Fibroblast of the aortic adventitia (primary cell): Measurements from ENCODE around the gene RUNX2. TPM values are rescaled to one million over a fixed set of nuclear protein-coding genes. Genes with fewer than 3 reads are reported as not detected.
"Not testable (repeated sequence)": the region's sequence is repeated elsewhere in the genome, so short reads cannot be mapped to it uniquely, and the experiment has no call there.

Experiments used
- DNase-seq: peaks from one replicate; pipeline ENCODE4 v3.0.0-alpha.2; 2010; ENCODE audit warnings: low read depth
- H3K4me3 ChIP-seq: 2 replicates; pipeline ENCODE4 v1.5.1; 2011; ENCODE audit warnings: low read depth, mild to moderate bottlenecking, control low read depth, low read length, moderate library complexity
- CTCF ChIP-seq: IDR thresholded peaks from 2 replicates; pipeline ENCODE4 v1.5.1; 2011; ENCODE audit warnings: mild to moderate bottlenecking, low read length, control low read depth, inconsistent platforms; ENCODE audit not compliant: insufficient read depth
- total RNA-seq: library from RNA; depleted of rRNA; stranded (reverse); fragments of >200 nt; gene quantifications from 2 replicates; pipeline ENCODE4 v1.2.3, GENCODE V29; 2012; ENCODE audit warnings: low replicate concordance

Gene RUNX2
- total RNA-seq, 1 donor: 5.8 TPM

GRCh38 chr6:45553730-45554344, 225.7 kb downstream of the RUNX2 start:
- no peak overlapping the region for H3K4me3 ChIP-seq
- DNase-seq: no peak
- TF ChIP-seq CTCF: no peak

- TF ChIP-seq CTCF: no peak
- no peak overlapping the region for H3K4me3 ChIP-seq
- no peak for DNase-seq
These were observed 226.5 kb downstream of the RUNX2 start for GRCh38 chr6:45554591-45554990.

- peak overlapping the region; percentile 39 for H3K4me3 ChIP-seq
- TF ChIP-seq CTCF: no peak
- DNase-seq: peak; percentile 67
These were observed 228.0 kb downstream of the RUNX2 start for GRCh38 chr6:45555981-45556771.

- no peak for DNase-seq
- H3K4me3 ChIP-seq: no peak overlapping the region
- TF ChIP-seq CTCF: no peak
These were observed 228.7 kb downstream of the RUNX2 start for GRCh38 chr6:45556828-45557227.

GRCh38 chr6:45557454-45557853, 229.3 kb downstream of the RUNX2 start:
- DNase-seq: no peak
- no peak for TF ChIP-seq CTCF
- H3K4me3 ChIP-seq: no peak overlapping the region

- H3K4me3 ChIP-seq: no peak overlapping the region
- no peak for TF ChIP-seq CTCF
- no peak for DNase-seq
These were observed 230.7 kb downstream of the RUNX2 start for GRCh38 chr6:45558858-45559257.

GRCh38 chr6:45560321-45560820, 232.2 kb downstream of the RUNX2 start:
- not testable (repeated sequence) for H3K4me3 ChIP-seq, DNase-seq
